Measurements from ENCODE around the gene ERMAP.
"Not testable (repeated sequence)": the region's sequence is repeated elsewhere in the genome, so short reads cannot be mapped to it uniquely, and the experiment has no call there.

ERMAP gene

DNA sequence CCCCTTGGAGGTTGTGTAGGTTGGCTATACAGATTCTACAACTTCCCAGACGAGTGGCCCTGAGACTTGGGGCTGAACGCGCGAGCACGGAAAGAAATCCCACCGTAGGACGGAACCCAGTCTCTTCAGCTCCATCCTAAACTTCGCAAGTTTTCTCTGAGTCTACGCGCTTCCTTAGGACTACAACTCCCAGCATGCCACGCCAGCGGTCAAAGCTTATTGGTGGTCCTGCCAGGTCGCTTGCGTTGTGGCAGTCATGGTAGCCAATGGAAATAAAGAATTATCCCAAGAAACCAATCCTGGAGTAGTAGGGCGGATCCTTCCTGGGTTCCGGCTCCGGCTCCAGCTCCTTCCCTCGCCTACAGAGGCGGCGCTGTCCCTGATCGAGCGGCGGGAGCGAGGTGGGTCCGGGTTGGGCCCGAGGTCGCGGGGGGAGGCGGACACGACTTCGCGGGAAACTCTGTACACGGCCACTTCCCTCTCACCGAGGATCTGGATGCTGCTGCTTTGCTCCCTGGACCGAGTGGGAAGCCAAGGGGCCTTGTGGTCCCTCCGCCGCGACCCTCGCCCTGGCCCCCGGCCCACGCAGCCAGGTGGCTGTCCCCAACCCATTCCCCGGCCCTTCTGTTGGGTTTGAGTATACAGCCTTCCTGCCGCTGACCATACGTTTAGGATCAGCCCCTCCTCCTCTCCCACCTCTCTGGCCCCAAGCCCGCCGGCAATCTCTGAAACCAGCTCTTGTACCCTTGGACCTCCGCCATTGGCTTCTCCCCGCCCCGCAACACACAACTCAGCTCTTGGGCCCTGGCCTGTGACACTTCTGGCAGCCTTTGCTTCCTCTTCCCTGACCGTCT, 29.6 kb downstream of the ERMAP start, which contains the start of gene ZNF691:
ZNF691 (plus strand) TSS at position 357 of the 854 bp plus-strand sequence. CDS start 3,046 bp downstream, outside the sequence.
- peak; percentile 94 for DNase-seq

DNA sequence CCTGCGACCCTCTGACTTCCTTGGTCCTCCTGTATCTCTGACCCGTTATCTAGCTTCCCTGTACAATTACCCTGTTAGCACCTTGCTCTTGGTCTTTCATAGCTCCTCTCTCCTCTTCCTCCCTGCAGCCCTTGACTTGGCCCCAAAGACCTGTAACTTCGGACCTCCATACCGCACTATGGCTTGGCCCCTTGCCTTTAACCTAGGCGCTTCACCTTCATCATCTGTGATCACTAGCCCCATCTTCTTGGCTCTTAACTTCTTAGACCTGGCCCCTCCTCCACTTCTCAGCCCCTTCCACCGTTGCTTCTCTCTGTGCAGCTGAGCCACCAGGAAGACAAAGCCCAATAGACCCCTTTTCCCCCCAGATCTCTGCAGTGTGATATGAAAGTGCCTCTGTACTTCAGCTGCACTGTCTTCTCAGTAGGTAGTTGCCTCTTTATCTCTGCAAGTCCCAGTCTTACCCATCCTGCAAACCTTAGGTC, 30.2 kb downstream of the ERMAP start:
- no peak for DNase-seq

GRCh38 chr1:42847721-42848460, 31.0 kb downstream of the ERMAP start:
- DNase-seq, result no peak

- DNase-seq, result no peak
Measured at GRCh38 chr1:42848823-42849537, 32.1 kb downstream of the ERMAP start.

DNA sequence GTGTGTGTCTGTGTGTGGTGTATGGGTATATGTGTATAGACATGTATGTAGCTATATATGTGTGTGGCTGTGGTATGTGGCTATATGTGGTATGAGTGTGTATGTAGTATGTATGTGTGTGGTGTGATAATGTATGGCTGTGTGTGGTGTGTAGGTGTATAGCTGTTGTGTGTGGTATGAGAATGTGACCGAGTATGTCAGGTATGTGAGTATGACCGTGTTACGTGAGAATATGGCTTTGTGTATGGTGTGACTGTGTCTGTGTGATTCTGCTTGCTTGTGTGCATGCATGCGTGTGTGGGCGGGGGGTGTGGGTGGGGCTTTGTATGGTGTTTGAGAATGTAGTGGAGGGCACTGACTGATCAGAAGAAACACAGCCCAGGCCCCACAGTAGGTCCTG, 33.0 kb downstream of the ERMAP start:
- DNase-seq, result no peak

DNA sequence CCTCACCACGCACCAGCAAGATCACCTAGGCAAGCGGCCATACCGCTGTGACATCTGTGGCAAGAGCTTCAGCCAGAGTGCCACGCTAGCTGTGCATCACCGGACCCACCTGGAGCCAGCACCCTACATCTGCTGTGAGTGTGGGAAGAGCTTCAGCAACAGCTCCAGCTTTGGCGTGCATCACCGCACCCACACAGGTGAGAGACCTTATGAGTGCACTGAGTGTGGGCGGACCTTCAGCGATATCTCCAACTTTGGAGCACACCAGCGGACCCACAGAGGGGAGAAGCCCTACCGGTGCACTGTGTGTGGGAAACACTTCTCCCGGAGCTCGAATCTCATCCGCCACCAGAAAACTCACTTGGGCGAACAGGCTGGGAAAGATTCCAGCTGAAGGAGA, 34.5 kb downstream of the ERMAP start:
- DNase-seq, result no peak

DNA sequence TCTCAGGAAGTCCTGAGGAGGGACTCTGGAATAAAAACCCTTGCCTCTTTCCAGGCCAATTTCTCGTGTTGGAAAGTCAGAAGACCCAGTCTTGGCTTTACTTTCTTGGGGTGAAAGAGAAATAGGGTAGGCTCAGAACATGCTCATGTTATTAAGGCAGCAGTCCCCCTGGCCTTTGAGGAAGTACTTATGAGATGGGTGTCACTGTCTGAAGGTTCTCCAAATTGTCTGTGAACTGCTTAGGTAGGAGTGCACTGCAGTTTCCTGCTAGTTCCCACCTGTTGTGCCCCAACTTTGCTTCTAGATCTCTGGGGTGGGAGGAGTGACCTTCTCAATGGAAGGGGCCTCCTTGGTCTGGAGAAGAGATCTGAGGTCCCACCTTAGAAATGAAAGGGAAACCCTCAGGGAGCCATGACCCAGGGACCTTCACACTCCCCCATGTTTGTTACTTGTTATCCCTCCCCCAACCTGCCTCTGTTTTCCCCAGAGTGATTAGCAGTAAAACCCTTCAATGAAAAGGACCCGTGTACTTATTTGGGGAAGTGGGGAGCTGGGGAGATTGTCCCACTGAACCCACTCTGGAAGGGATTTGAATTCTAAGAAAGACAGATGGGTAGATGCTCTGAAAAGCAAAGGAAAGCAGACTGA, 35.2 kb downstream of the ERMAP start:
- DNase-seq, result no peak

GRCh38 chr1:42852608-42852980, 35.7 kb downstream of the ERMAP start:
- DNase-seq, result no peak

- DNase-seq, result no peak
Measured at GRCh38 chr1:42853116-42853884, 36.4 kb downstream of the ERMAP start.

DNA sequence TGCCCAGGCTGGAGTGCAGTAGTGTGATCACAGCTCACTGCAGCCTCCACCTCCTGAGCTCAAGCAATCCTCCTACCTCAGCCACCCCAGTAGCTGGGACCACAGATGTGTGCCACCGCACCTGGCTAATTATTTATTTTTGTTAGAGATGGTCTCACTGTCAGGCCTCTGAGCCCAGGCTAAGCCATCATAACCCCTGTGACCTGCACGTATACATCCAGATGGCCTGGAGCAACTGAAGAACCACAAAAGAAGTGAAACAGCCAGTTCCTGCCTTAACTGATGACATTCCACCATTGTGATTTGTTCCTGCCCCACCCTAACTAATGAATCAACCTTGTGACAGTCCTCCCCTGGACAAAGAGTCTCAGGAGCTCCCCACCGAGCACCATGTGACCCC, 39.6 kb downstream of the ERMAP start:
- not testable (repeated sequence) for DNase-seq

GRCh38 chr1:42859366-42859765, 42.4 kb downstream of the ERMAP start:
- not testable (repeated sequence) for DNase-seq

- DNase-seq, result no peak
Measured at GRCh38 chr1:42860339-42861013, 43.6 kb downstream of the ERMAP start.

DNA sequence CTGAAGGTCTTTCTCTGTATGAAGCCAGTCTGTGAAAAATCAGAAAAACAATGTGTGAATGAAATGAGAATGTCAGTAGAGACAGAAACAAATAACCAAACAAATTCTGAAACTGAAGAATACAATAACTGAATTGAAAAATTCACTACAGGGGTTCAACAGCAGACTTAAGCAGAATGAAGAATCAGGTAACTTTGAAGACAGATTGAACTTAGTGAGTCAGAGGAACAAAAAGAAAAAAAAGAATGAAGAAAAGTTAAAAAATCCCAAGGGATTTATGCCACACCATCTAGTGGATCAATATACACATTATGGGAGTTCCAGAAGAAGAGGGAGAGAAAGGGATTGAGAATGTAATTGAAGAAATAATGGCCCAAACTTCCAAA, 44.1 kb downstream of the ERMAP start:
- no peak for DNase-seq

DNA sequence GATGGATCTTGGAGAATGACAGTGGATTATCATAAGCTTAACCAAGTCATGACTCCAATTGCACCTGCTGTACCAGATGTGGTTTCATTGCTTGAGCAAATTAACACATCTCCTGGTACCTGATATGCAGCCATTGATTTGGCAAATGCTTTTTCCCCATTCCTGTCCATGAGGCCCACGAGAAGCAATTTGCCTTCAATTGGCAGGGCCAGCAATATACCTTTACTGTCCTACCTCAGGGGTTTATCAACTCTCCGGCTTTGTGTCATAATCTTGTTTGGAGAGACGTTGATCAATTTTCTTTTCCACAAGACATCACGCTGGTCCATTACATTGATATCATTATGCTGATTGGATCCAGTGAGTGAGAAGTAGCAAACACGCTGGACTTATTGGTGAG, 49.6 kb downstream of the ERMAP start:
- DNase-seq, result no peak

DNA sequence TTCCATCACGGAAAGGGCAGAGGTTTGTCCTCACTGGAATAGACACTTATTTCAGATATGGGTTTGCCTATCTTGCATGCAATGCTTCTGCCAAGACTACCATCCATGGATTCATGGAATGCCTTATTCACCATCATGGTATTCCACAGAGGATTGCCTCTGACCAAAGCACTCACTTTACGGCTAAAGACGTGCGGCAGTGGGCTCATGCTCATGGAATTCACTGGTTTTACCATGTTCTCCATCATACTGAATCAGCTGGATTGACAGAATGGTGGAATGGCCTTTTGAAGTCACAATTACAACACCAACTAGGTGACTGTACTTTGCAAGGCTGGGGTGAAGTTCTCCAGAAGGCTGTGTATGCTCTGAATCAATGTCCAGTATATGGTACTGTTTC, 51.5 kb downstream of the ERMAP start:
- not testable (repeated sequence) for DNase-seq

DNA sequence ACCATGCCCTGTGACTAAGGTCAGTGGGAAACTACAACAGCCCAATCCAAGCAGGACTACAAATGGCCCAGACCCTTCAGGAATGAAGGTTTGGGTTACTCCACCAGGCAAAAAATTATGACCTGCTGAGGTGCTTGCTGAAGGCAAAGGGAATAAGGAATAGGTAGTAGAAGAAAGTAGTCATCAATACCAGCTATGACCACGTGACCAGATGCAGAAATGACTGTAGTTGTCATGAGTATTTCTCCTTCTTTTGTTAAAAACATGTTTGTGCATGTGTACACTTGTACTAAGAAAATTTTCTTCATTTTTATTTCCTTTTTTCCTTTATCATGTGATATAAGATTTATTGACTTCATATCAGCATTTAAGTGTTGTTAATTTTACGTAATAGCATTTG, 52.3 kb downstream of the ERMAP start:
- not testable (repeated sequence) for DNase-seq

GRCh38 chr1:42869751-42870150, 52.8 kb downstream of the ERMAP start:
- not testable (repeated sequence) for DNase-seq

- DNase-seq, result not testable (repeated sequence)
Measured at GRCh38 chr1:42873108-42873507, 56.2 kb downstream of the ERMAP start.

DNA sequence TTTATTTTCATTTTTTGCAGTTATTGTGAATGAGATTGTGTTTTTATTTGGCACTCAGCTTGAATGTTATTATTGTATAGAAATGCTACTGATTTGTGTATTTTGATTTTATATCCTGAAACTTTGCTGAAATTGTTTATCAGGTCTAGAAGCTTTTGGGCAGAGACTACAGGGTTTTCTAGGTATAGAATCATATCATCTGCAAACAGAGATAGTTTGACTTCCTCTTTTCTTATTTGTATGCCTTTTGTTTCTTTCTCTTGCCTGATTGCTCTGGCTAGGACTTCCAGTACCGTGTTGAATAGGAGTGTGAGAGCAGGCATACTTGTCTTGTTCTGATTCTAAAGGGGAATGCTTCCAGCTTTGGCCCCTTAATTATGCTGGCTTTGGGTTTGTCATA, 56.7 kb downstream of the ERMAP start:
- DNase-seq, result no peak

- no peak for DNase-seq
Measured at GRCh38 chr1:42876009-42876408, 59.1 kb downstream of the ERMAP start.

- no peak for DNase-seq
Measured at GRCh38 chr1:42877380-42877779, 60.5 kb downstream of the ERMAP start.
